NT2/D1 (cell line): ENCODE measurements around the gene RELL1.

Source experiments
- DNase-seq: peaks from one replicate; pipeline ENCODE4 v3.0.0-alpha.2; 2011; ENCODE audit warnings: low read depth, low spot score
- H3K27me3 ChIP-seq: 2 replicates; pipeline ENCODE4 v1.6.0; 2011; ENCODE audit warnings: mild to moderate bottlenecking; ENCODE audit not compliant: insufficient read length, insufficient read depth
- H3K36me3 ChIP-seq: 2 replicates; pipeline ENCODE4 v1.6.1; 2011; ENCODE audit warnings: mild to moderate bottlenecking, low read length, mixed read lengths; ENCODE audit not compliant: insufficient read depth, insufficient read length
- H3K4me1 ChIP-seq: 2 replicates; pipeline ENCODE4 v1.5.1; 2011; ENCODE audit not compliant: insufficient read depth, insufficient read length
- H3K4me3 ChIP-seq: 2 replicates; pipeline ENCODE4 v1.5.1; 2011; ENCODE audit warnings: low read depth; ENCODE audit not compliant: insufficient read length
- H3K9ac ChIP-seq: 2 replicates; pipeline ENCODE4 v1.6.0; 2011; ENCODE audit warnings: low read depth; ENCODE audit not compliant: insufficient read length
- H3K9me3 ChIP-seq: 2 replicates; pipeline ENCODE4 v1.5.1; 2011; ENCODE audit warnings: mild to moderate bottlenecking, low read length; ENCODE audit not compliant: insufficient read depth
- SUZ12 ChIP-seq: IDR thresholded peaks from 2 replicates; pipeline ENCODE4 v1.6.1; 2011; ENCODE audit not compliant: insufficient read length, insufficient read depth; ENCODE audit errors: extremely low read depth
- YY1 ChIP-seq: IDR thresholded peaks from 2 replicates; pipeline ENCODE4 v1.6.1; 2011; ENCODE audit not compliant: insufficient read length, insufficient read depth
- ZNF274 ChIP-seq: IDR thresholded peaks from 2 replicates; pipeline ENCODE4 v1.6.1; 2011; ENCODE audit warnings: mild to moderate bottlenecking, low read depth, low read length

The RELL1 gene

GRCh38 chr4:37682701-37683401, 3.3 kb downstream of the RELL1 start:
- Histone ChIP-seq H3K4me1 (no peaks in the 10 kb centered on the region), H3K27me3 (peaks cover 17% of the 10 kb centered on the region), H3K9me3 (no peaks in the 10 kb centered on the region), H3K4me3 (no peak overlapping the region), H3K9ac (no peak overlapping the region), H3K36me3 (no peaks in the 10 kb centered on the region)
- no peak for DNase-seq
- TF ChIP-seq YY1 (no peak), ZNF274 (no peak), SUZ12 (no peak)

GRCh38 chr4:37680089-37680488, 6.1 kb downstream of the RELL1 start:
- no peak overlapping the region for H3K9ac ChIP-seq
- TF ChIP-seq ZNF274 = no peak
- TF ChIP-seq SUZ12 = no peak
- no peak for TF ChIP-seq YY1
- H3K36me3 ChIP-seq = peaks cover 7% of the 10 kb centered on the region
- no peak for DNase-seq
- no peak overlapping the region for H3K4me3 ChIP-seq
- H3K9me3 ChIP-seq = no peaks in the 10 kb centered on the region
- H3K4me1 ChIP-seq = no peaks in the 10 kb centered on the region
- peaks cover 3% of the 10 kb centered on the region for H3K27me3 ChIP-seq

- DNase-seq = no peak
- H3K4me3 ChIP-seq = no peak overlapping the region
- TF ChIP-seq SUZ12 (no peak), ZNF274 (no peak), YY1 (no peak)
- peaks cover 7% of the 10 kb centered on the region for H3K36me3 ChIP-seq
- no peaks in the 10 kb centered on the region for H3K4me1 ChIP-seq
- no peaks in the 10 kb centered on the region for H3K27me3 ChIP-seq
- H3K9me3 ChIP-seq = no peaks in the 10 kb centered on the region
- H3K9ac ChIP-seq = no peak overlapping the region
Measured at GRCh38 chr4:37679301-37679700, 6.9 kb downstream of the RELL1 start.

GRCh38 chr4:37678624-37679023, 7.6 kb downstream of the RELL1 start:
- H3K4me1 ChIP-seq = no peaks in the 10 kb centered on the region
- peaks cover 7% of the 10 kb centered on the region for H3K36me3 ChIP-seq
- no peak overlapping the region for H3K4me3 ChIP-seq
- DNase-seq = no peak
- H3K9me3 ChIP-seq = no peaks in the 10 kb centered on the region
- no peaks in the 10 kb centered on the region for H3K27me3 ChIP-seq
- no peak overlapping the region for H3K9ac ChIP-seq
- TF ChIP-seq YY1 (no peak), SUZ12 (no peak), ZNF274 (no peak)

- Histone ChIP-seq H3K9me3 (no peaks in the 10 kb centered on the region), H3K4me3 (no peak overlapping the region), H3K9ac (no peak overlapping the region), H3K36me3 (peaks cover 7% of the 10 kb centered on the region), H3K27me3 (no peaks in the 10 kb centered on the region), H3K4me1 (no peaks in the 10 kb centered on the region)
- DNase-seq = no peak
- no peak for TF ChIP-seq YY1
- no peak for TF ChIP-seq SUZ12
- no peak for TF ChIP-seq ZNF274
Measured at GRCh38 chr4:37675587-37676290, 10.4 kb downstream of the RELL1 start.

- no peak for DNase-seq
- Histone ChIP-seq H3K9me3 (no peaks in the 10 kb centered on the region), H3K9ac (no peak overlapping the region), H3K36me3 (peaks cover 7% of the 10 kb centered on the region), H3K27me3 (no peaks in the 10 kb centered on the region), H3K4me1 (no peaks in the 10 kb centered on the region), H3K4me3 (no peak overlapping the region)
- TF ChIP-seq SUZ12 = no peak
- TF ChIP-seq YY1 = no peak
- no peak for TF ChIP-seq ZNF274
Measured at GRCh38 chr4:37674439-37674838, 11.7 kb downstream of the RELL1 start.

GRCh38 chr4:37673538-37674192, 12.5 kb downstream of the RELL1 start:
- TF ChIP-seq YY1 = no peak
- TF ChIP-seq ZNF274 = no peak
- TF ChIP-seq SUZ12 = no peak
- Histone ChIP-seq H3K4me1 (no peaks in the 10 kb centered on the region), H3K27me3 (no peaks in the 10 kb centered on the region)

More at GRCh38 chr4:37673538-37674192, 12.5 kb downstream of the RELL1 start:
- H3K9me3 ChIP-seq = no peaks in the 10 kb centered on the region
- H3K36me3 ChIP-seq = peaks cover 7% of the 10 kb centered on the region
- no peak overlapping the region for H3K4me3 ChIP-seq
- no peak for DNase-seq
- H3K9ac ChIP-seq = no peak overlapping the region
